ENCODE measurements around the gene ITGB6. TPM values are rescaled to one million over a fixed set of nuclear protein-coding genes. Genes with fewer than 3 reads are reported as not detected.

ITGB6 gene
- total and polyA plus RNA-seq, 2 experiments from 2014 or later, result 20.3 to 41.1 TPM

DNA sequence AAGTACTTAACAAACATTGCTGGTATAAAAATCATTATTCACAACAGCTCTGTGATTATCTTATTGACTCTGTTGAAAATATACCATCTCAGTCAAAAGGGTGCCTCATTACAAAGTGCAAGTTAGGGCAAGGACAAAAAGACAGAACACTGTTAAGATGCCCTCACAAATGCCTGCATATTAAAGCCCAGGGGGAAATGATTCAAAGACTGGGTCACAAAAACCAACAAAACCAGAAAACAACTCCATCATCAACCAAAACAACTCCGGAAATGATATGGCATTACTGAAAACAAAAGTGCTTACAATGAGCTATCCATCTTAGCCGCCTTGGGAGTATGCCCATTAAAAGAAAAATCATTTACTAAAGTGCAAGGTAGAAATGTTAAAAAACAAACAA lies 147.5 kb downstream of the ITGB6 start:
- Histone ChIP-seq H3K4me1 (ENCODE audit: insufficient read depth) (peaks cover 3% of the 10 kb centered on the region), H3K27ac (no peak overlapping the region), H3K4me3 (no peak overlapping the region), H2AFZ (no peak overlapping the region), H3K4me2 (no peak overlapping the region), H3K9me3 (ENCODE audit: low read depth) (no peaks in the 10 kb centered on the region), H3K27me3 (no peaks in the 10 kb centered on the region), H3K36me3 (replicated peaks; ENCODE audit: insufficient read depth, low read depth) (no peaks in the 10 kb centered on the region), H3K9me2 (replicated peaks; ENCODE audit: insufficient read depth) (no peaks in the 10 kb centered on the region), H4K20me1 (ENCODE audit: insufficient read depth, poor library complexity, severe bottlenecking) (no peaks in the 10 kb centered on the region), H3K79me2 (no peaks in the 10 kb centered on the region)
- no peak for TF ChIP-seq EZH2phosphoT487 (IDR thresholded peaks at IDR 0.05; ENCODE audit: low read depth, severe bottlenecking, unreplicated experiment)
- no peak for TF ChIP-seq CTCF (IDR thresholded peaks at IDR 0.05; ENCODE audit: poor library complexity)
- TF ChIP-seq EZH2 (IDR thresholded peaks at IDR 0.05; ENCODE audit: borderline replicate concordance), result no peak
- WGBS (ENCODE audit: low lambda C conversion rate, missing lambda C conversion rate), result 88% methylated on average over 2 of the region's 2 CpGs
- no peak for DNase-seq (ENCODE audit: low spot score)

GRCh38 chr2:160051371-160051800 lies 148.7 kb downstream of the ITGB6 start:
- H3K36me3 ChIP-seq (replicated peaks; ENCODE audit: insufficient read depth, low read depth), result no peaks in the 10 kb centered on the region
- H2AFZ ChIP-seq, result no peak overlapping the region
- no peaks in the 10 kb centered on the region for H3K4me1 ChIP-seq (ENCODE audit: insufficient read depth)
- H4K20me1 ChIP-seq (ENCODE audit: insufficient read depth, poor library complexity, severe bottlenecking), result no peaks in the 10 kb centered on the region
- no peaks in the 10 kb centered on the region for H3K9me2 ChIP-seq (replicated peaks; ENCODE audit: insufficient read depth)
- H3K4me2 ChIP-seq, result no peak overlapping the region
- no peak overlapping the region for H3K4me3 ChIP-seq
- TF ChIP-seq EZH2phosphoT487 (IDR thresholded peaks at IDR 0.05; ENCODE audit: low read depth, severe bottlenecking, unreplicated experiment) (no peak), CTCF (IDR thresholded peaks at IDR 0.05; ENCODE audit: poor library complexity) (no peak), EZH2 (IDR thresholded peaks at IDR 0.05; ENCODE audit: borderline replicate concordance) (no peak)
- no peak overlapping the region for H3K27ac ChIP-seq
- 63% methylated on average over 3 of the region's 3 CpGs for WGBS (ENCODE audit: low lambda C conversion rate, missing lambda C conversion rate)
- no peaks in the 10 kb centered on the region for H3K79me2 ChIP-seq
- DNase-seq (ENCODE audit: low spot score), result no peak
- no peaks in the 10 kb centered on the region for H3K9me3 ChIP-seq (ENCODE audit: low read depth)
- no peaks in the 10 kb centered on the region for H3K27me3 ChIP-seq

- WGBS (ENCODE audit: low lambda C conversion rate, missing lambda C conversion rate), result 78% methylated on average over 3 of the region's 3 CpGs
- Histone ChIP-seq H3K9me2 (replicated peaks; ENCODE audit: insufficient read depth) (no peaks in the 10 kb centered on the region), H3K4me2 (no peak overlapping the region), H3K9me3 (ENCODE audit: low read depth) (no peaks in the 10 kb centered on the region), H3K36me3 (replicated peaks; ENCODE audit: insufficient read depth, low read depth) (no peaks in the 10 kb centered on the region), H4K20me1 (ENCODE audit: insufficient read depth, poor library complexity, severe bottlenecking) (no peaks in the 10 kb centered on the region), H2AFZ (no peak overlapping the region), H3K27ac (no peak overlapping the region), H3K27me3 (no peaks in the 10 kb centered on the region), H3K4me3 (no peak overlapping the region), H3K4me1 (ENCODE audit: insufficient read depth) (no peaks in the 10 kb centered on the region), H3K79me2 (no peaks in the 10 kb centered on the region)
- DNase-seq (ENCODE audit: low spot score), result no peak
- no peak for TF ChIP-seq CTCF (IDR thresholded peaks at IDR 0.05; ENCODE audit: poor library complexity)
- TF ChIP-seq EZH2phosphoT487 (IDR thresholded peaks at IDR 0.05; ENCODE audit: low read depth, severe bottlenecking, unreplicated experiment), result no peak
- TF ChIP-seq EZH2 (IDR thresholded peaks at IDR 0.05; ENCODE audit: borderline replicate concordance), result no peak
These were observed 149.9 kb downstream of the ITGB6 start for GRCh38 chr2:160050147-160050546.

Other genes with a start within 250 kb of the ITGB6 start
- 7.9 and 9.6 TPM in 2 replicates for gene PLA2R1, start 137.7 kb downstream of the ITGB6 start, total RNA-seq
- 4.9 TPM in 2 replicates for gene PLA2R1, start 137.7 kb downstream of the ITGB6 start, polyA plus RNA-seq